Thoracic aorta (tissue), 2 donors: ENCODE data around the gene NECTIN1. TPM values are rescaled to one million over a fixed set of nuclear protein-coding genes. Genes with fewer than 3 reads are reported as not detected.

ENCODE experiments used
- ATAC-seq: fragments of 150-250 bp; one replicate; pipeline ENCODE4 v1.8.0; 2017; ENCODE audit warnings: low read depth; ENCODE audit not compliant: insufficient number of reproducible peaks, low FRiP score
- DNase-seq: peaks from one replicate; pipeline ENCODE4 v3.0.0-alpha.2; 2020; ENCODE audit warnings: low spot score
- H3K27ac ChIP-seq, 2 donors: fragments of 200-600 bp; sonication (generic); 1 replicate in 1 of 2; 2 replicates in 1 of 2; pipeline ENCODE4 v1.5.1; 2016; ENCODE audit warnings: mild to moderate bottlenecking in 2 of 2, moderate library complexity in 2 of 2
- H3K27me3 ChIP-seq: fragments of 200-600 bp; sonication (generic); replicated peaks from 2 replicates; pipeline ENCODE4 v1.6.0; 2016; ENCODE audit warnings: mild to moderate bottlenecking; ENCODE audit not compliant: insufficient read depth
- H3K36me3 ChIP-seq: fragments of 200-600 bp; sonication (generic); one replicate; pipeline ENCODE4 v1.5.1; 2016
- H3K4me1 ChIP-seq, 2 donors: fragments of 200-600 bp; sonication (generic); 1 replicate in 1 of 2; 2 replicates in 1 of 2; pipeline versions ENCODE4 v1.5.1 to v1.6.0; 2016; ENCODE audit warnings: low read depth in 2 of 2, mild to moderate bottlenecking in 1 of 2; ENCODE audit not compliant: control insufficient read depth in 1 of 2
- H3K4me3 ChIP-seq: fragments of 200-600 bp; sonication (generic); 2 replicates; pipeline ENCODE4 v1.5.1; 2016; ENCODE audit warnings: mild to moderate bottlenecking
- H3K9me3 ChIP-seq: fragments of 200-600 bp; sonication (generic); 2 replicates; pipeline ENCODE4 v1.5.1; 2016
- total RNA-seq, 2 donors: library from RNA; depleted of rRNA; stranded (reverse); fragments of >200 nt; gene quantifications; one replicate each; pipeline versions ENCODE4 v1.1.0 to v1.2.3, GENCODE V29; 2016
- TF ChIP-seq, protein P1 (sequence below): fragments of 200-600 bp; sonication (generic); IDR thresholded peaks from one replicate; pipeline ENCODE4 v1.5.1; 2019; ENCODE audit warnings: antibody characterized with exemption

The NECTIN1 gene
- total RNA-seq, 2 donors from 2014 or later, result 4.2 to 4.4 TPM

GRCh38 chr11:119754199-119754598 lies 25.2 kb upstream of the NECTIN1 start:
- no peak for ATAC-seq
- Histone ChIP-seq H3K4me3 (no peak overlapping the region), H3K36me3 (no peaks in the 10 kb centered on the region), H3K4me1 (peaks cover 3 to 9% of the 10 kb centered on the region in 2 donors), H3K27me3 (no peaks in the 10 kb centered on the region), H3K9me3 (no peaks in the 10 kb centered on the region), H3K27ac (no peak overlapping the region)
- no peak for DNase-seq
- TF ChIP-seq, protein P1, sequence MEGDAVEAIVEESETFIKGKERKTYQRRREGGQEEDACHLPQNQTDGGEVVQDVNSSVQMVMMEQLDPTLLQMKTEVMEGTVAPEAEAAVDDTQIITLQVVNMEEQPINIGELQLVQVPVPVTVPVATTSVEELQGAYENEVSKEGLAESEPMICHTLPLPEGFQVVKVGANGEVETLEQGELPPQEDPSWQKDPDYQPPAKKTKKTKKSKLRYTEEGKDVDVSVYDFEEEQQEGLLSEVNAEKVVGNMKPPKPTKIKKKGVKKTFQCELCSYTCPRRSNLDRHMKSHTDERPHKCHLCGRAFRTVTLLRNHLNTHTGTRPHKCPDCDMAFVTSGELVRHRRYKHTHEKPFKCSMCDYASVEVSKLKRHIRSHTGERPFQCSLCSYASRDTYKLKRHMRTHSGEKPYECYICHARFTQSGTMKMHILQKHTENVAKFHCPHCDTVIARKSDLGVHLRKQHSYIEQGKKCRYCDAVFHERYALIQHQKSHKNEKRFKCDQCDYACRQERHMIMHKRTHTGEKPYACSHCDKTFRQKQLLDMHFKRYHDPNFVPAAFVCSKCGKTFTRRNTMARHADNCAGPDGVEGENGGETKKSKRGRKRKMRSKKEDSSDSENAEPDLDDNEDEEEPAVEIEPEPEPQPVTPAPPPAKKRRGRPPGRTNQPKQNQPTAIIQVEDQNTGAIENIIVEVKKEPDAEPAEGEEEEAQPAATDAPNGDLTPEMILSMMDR, result no peak

DNA sequence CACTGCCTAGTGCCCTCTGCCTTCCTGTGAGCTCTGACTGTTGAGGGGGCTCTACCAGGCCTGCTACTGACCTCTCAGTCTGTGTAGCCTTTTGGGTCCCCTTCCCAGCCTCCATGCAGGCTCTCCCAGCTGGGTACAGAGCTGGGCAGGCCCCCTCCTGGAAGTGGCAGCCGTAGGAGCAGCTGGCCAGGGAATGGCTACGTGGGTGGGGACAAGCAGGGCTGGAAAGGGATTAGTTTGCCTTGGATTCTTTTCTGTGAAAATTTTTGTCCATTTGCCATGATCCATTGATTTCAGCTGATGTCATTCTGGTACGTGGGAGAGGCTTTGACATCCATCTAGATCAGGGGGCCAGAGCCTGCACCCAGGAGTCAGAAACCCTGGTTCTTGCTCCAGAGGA lies 23.9 kb upstream of the NECTIN1 start:
- no peak for DNase-seq
- no peaks in the 10 kb centered on the region for H3K36me3 ChIP-seq
- no peak overlapping the region for H3K27ac ChIP-seq
- ATAC-seq, result no peak
- no peaks in the 10 kb centered on the region for H3K27me3 ChIP-seq
- H3K4me1 ChIP-seq, result peaks cover 3 to 9% of the 10 kb centered on the region in 2 donors
- TF ChIP-seq, protein P1, result no peak
- H3K9me3 ChIP-seq, result no peaks in the 10 kb centered on the region
- H3K4me3 ChIP-seq, result no peak overlapping the region

- Histone ChIP-seq H3K27ac (no peak overlapping the region), H3K4me3 (no peak overlapping the region), H3K27me3 (no peaks in the 10 kb centered on the region), H3K36me3 (no peaks in the 10 kb centered on the region), H3K4me1 (peaks cover 3 to 9% of the 10 kb centered on the region in 2 donors), H3K9me3 (no peaks in the 10 kb centered on the region)
- ATAC-seq (no peak), DNase-seq (no peak)
- TF ChIP-seq, protein P1, result no peak
Measured at GRCh38 chr11:119752345-119752871, 23.4 kb upstream of the NECTIN1 start.

- Histone ChIP-seq H3K36me3 (no peaks in the 10 kb centered on the region), H3K9me3 (no peaks in the 10 kb centered on the region), H3K27ac (no peak overlapping the region), H3K4me1 (peaks cover 3 to 9% of the 10 kb centered on the region in 2 donors), H3K4me3 (no peak overlapping the region), H3K27me3 (no peaks in the 10 kb centered on the region)
- DNase-seq, result no peak
- ATAC-seq, result no peak
- TF ChIP-seq, protein P1, result no peak
Measured at GRCh38 chr11:119750056-119750455, 21.1 kb upstream of the NECTIN1 start.

GRCh38 chr11:119749006-119749565 lies 20.1 kb upstream of the NECTIN1 start:
- ATAC-seq (no peak), DNase-seq (no peak)
- TF ChIP-seq, protein P1, result no peak
- Histone ChIP-seq H3K27me3 (no peaks in the 10 kb centered on the region), H3K4me1 (peaks cover 3 to 9% of the 10 kb centered on the region in 2 donors), H3K4me3 (no peak overlapping the region), H3K9me3 (no peaks in the 10 kb centered on the region), H3K27ac (no peak overlapping the region), H3K36me3 (no peaks in the 10 kb centered on the region)
